ENCODE data around the gene COL6A2. TPM values are rescaled to one million over a fixed set of nuclear protein-coding genes. Genes with fewer than 3 reads are reported as not detected.

The COL6A2 gene
- total RNA-seq, 1 donor from 2014 or later = 535 TPM

DNA sequence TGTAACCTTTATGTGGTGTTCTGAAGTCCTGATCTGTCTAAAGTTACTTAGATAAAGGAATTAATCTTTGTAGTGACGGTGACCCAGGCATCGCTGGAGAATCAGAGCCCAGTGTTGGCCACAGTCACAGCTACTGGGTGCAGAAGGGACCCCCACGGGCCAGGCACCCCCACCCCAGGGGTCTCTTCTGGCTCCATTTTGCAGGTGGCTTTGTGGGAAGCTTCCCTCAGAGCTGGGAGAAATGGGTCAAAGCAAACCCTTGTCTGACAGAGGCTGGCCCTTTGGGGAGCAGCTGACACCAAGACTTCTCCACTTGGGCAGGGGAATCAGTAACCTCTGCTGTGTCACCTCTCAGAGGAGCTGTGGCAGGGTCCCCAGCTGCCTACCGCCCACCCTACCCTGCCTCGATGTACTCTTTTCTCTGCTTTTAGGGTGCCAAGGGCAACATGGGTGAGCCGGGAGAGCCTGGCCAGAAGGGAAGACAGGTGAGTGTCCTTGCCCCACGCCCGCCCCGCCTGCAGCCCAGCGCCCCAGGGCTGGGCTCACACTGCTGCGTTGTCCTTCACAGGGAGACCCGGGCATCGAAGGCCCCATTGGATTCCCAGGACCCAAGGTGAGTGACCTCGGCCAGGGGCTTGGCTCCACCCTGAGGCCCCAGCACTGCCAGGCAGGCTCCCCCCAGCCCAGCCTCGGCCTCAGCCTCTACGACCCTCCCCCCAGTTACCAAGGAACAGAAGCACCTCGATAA is 17.7 kb downstream of the COL6A2 start:
- H3K9me3 ChIP-seq = no peaks in the 10 kb centered on the region
- DNase-seq (ENCODE audit: extremely low spot score in 2 of 2) = no peak
- no peak overlapping the region for H3K4me3 ChIP-seq
- peaks cover 0 to 88% of the 10 kb centered on the region in 2 donors for H3K36me3 ChIP-seq
- no peak for TF ChIP-seq POLR2AphosphoS5 (IDR thresholded peaks at IDR 0.05; ENCODE audit: insufficient read depth in 1 of 2, low read depth in 1 of 2)
- H3K4me1 ChIP-seq = peaks cover 25% of the 10 kb centered on the region
- H3K27ac ChIP-seq = peak overlapping the region; percentile 53
- intact Hi-C loops (cut with DNase I) = no loop called here
- H3K27me3 ChIP-seq = no peaks in the 10 kb centered on the region

DNA sequence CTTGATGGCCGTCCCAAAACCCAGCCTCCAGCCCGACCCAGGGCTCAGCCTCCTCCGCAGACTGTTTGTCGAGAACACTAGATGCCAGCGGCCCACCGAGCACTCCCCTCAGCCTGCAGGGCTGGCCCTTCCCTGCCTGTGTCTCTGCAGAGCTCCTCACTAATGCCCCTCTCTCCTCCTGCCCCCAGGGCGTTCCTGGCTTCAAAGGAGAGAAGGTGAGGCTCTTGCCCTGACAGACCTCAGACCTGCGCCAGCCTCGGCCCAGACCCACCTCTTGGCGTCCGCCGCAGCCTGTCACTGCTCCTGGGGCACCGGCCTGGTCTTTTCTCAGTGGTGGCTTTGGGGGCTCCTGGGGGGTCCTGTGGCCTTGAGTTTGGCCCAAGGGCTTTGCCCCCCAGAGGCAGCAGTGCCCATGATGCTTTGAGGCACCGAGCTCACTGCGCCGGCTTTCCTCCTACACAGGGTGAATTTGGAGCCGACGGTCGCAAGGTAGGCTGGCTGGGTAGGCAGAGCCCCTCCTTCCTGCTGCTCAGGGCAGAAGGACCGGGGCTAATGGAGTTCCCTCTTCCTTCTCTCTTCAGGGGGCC is 18.4 kb downstream of the COL6A2 start:
- Histone ChIP-seq H3K36me3 (peaks cover 0 to 94% of the 10 kb centered on the region in 2 donors), H3K9me3 (no peaks in the 10 kb centered on the region), H3K27ac (peak overlapping the region; percentile 53), H3K27me3 (no peaks in the 10 kb centered on the region), H3K4me3 (no peak overlapping the region), H3K4me1 (peaks cover 18% of the 10 kb centered on the region)
- intact Hi-C loops (cut with DNase I) = no loop called here
- TF ChIP-seq, protein P1, sequence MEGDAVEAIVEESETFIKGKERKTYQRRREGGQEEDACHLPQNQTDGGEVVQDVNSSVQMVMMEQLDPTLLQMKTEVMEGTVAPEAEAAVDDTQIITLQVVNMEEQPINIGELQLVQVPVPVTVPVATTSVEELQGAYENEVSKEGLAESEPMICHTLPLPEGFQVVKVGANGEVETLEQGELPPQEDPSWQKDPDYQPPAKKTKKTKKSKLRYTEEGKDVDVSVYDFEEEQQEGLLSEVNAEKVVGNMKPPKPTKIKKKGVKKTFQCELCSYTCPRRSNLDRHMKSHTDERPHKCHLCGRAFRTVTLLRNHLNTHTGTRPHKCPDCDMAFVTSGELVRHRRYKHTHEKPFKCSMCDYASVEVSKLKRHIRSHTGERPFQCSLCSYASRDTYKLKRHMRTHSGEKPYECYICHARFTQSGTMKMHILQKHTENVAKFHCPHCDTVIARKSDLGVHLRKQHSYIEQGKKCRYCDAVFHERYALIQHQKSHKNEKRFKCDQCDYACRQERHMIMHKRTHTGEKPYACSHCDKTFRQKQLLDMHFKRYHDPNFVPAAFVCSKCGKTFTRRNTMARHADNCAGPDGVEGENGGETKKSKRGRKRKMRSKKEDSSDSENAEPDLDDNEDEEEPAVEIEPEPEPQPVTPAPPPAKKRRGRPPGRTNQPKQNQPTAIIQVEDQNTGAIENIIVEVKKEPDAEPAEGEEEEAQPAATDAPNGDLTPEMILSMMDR (IDR thresholded peaks at IDR 0.05) = no peak
- TF ChIP-seq POLR2A (IDR thresholded peaks at IDR 0.05) = no peak
- TF ChIP-seq POLR2AphosphoS5 (IDR thresholded peaks at IDR 0.05; ENCODE audit: insufficient read depth in 1 of 2, low read depth in 1 of 2) = no peak
- no peak for DNase-seq (ENCODE audit: extremely low spot score in 2 of 2)

DNA sequence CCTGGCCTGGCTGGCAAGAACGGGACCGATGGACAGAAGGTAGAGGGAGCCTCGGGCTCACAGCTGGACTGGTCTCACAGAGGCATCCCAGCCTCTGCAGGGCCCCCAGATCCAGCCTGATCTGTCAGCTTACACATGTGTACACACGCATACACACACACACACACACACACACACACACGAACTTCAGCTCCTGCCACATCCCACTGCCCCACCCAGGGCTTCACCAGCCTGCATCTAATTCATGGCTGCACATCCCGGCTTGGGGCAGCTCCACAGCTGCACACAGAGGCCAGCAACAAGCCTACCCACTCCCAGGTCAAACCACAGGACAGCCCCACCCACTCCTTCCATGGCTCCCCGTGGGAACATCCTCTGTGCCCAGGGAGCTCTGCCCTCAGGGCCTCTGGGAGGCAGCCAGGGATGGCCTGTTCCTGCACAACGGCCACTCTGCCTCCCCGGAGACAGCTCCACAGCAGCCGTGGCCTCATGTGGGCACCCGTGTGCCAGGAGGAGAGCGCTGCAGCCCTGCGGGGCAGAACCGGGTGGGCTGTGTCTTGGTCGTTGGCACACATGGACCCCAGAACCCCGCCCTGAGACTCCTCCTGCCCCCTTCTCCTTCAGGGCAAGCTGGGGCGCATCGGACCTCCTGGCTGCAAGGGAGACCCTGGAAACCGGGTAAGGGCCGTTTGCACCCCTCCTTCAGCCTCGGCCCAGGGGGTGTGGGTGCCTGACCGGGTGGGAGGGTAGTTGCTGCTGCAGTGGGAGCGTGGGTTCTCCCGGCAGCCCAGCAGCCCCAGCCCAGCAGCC is 19.1 kb downstream of the COL6A2 start:
- intact Hi-C loops (cut with DNase I) = no loop called here
- H3K9me3 ChIP-seq = no peaks in the 10 kb centered on the region
- H3K4me3 ChIP-seq = no peak overlapping the region
- DNase-seq (ENCODE audit: extremely low spot score in 2 of 2) = peak in 1 of 2 donors; percentile 78
- TF ChIP-seq POLR2AphosphoS5 (IDR thresholded peaks at IDR 0.05; ENCODE audit: insufficient read depth in 1 of 2, low read depth in 1 of 2) = no peak
- TF ChIP-seq, protein P1 (IDR thresholded peaks at IDR 0.05) = no peak
- H3K27me3 ChIP-seq = no peaks in the 10 kb centered on the region
- peaks cover 17% of the 10 kb centered on the region for H3K4me1 ChIP-seq
- H3K36me3 ChIP-seq = peaks cover 0 to 99% of the 10 kb centered on the region in 2 donors
- peak overlapping the region; percentile 53 for H3K27ac ChIP-seq

DNA sequence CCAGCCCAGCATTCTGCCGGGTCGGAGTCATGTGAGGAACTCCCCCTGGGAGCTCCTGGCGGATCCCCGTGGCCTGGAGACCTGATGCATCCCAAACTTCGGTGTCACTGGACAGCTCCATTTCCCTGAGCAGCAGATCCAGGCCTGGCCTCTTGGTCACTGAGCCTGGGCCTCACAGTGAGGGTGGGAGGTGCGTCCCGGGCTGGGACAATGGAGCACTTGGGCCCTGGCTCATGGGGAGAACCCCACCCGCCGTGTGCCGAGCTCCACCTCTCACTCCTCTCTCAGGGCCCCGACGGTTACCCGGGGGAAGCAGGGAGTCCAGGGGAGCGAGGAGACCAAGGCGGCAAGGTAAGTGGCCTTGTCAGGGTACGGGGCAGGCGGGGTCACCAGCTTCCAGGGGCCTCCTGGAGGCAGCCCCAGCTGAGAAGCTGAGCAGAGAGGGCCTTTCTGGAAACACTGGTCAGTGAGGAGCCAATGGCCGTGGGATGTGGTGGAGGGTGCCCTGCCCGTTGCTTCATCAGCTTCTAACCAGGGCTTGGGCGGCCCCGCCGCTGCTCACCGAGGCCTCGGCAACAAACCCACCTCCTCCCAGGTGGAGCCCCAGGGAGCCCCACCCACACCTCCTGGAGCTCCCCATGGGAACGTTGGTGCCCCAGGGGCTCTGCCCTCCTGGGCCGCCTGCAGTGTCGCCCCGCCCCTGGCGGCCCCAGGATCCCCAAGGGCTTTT is 19.8 kb downstream of the COL6A2 start:
- no peak for DNase-seq (ENCODE audit: extremely low spot score in 2 of 2)
- H3K4me3 ChIP-seq = no peak overlapping the region
- intact Hi-C loops (cut with DNase I) = no loop called here
- H3K9me3 ChIP-seq = no peaks in the 10 kb centered on the region
- TF ChIP-seq POLR2A (IDR thresholded peaks at IDR 0.05) (no peak), POLR2AphosphoS5 (IDR thresholded peaks at IDR 0.05; ENCODE audit: insufficient read depth in 1 of 2, low read depth in 1 of 2) (no peak)
- TF ChIP-seq, protein P1 (IDR thresholded peaks at IDR 0.05) = no peak
- H3K4me1 ChIP-seq = peaks cover 17% of the 10 kb centered on the region
- H3K27ac ChIP-seq = peak overlapping the region; percentile 53
- peaks cover 0 to 98% of the 10 kb centered on the region in 2 donors for H3K36me3 ChIP-seq
- H3K27me3 ChIP-seq = no peaks in the 10 kb centered on the region
